Spleen (tissue), 11 donors: ENCODE measurements around the gene UPF2. TPM values are rescaled to one million over a fixed set of nuclear protein-coding genes. Genes with fewer than 3 reads are reported as not detected.
"Not testable (repeated sequence)": the region's sequence is repeated elsewhere in the genome, so short reads cannot be mapped to it uniquely, and the experiment has no call there.

ENCODE experiments used
- DNase-seq: peaks from one replicate; pipeline ENCODE4 v3.0.0-alpha.2; 2020
- H3K27ac ChIP-seq, 8 donors: fragments of 200-600 bp; sonication (generic) in 7 of 8; 1 replicate in 4 of 8; 2 replicates in 4 of 8; pipeline versions ENCODE4 v1.5.0 to v1.8.0; 2016 to 2021; ENCODE audit warnings: inconsistent platforms in 4 of 8, mild to moderate bottlenecking in 4 of 8, moderate library complexity in 1 of 8
- H3K27me3 ChIP-seq, 7 donors: fragments of 200-600 bp; sonication (generic) in 6 of 7; replicated peaks in 1 of 7; 1 replicate in 4 of 7; 2 replicates in 3 of 7; pipeline versions ENCODE4 v1.5.0 to v1.8.0; 2016 to 2021; ENCODE audit warnings: inconsistent platforms in 3 of 7, mild to moderate bottlenecking in 1 of 7
- H3K36me3 ChIP-seq, 6 donors: fragments of 200-600 bp; sonication (generic) in 5 of 6; 1 replicate in 4 of 6; 2 replicates in 2 of 6; pipeline versions ENCODE4 v1.5.0 to v1.8.0; 2016 to 2021; ENCODE audit warnings: inconsistent platforms in 2 of 6
- H3K4me1 ChIP-seq, 6 donors: fragments of 200-600 bp; sonication (generic) in 5 of 6; 1 replicate in 3 of 6; 2 replicates in 3 of 6; pipeline versions ENCODE4 v1.5.0 to v1.8.0; 2016 to 2021; ENCODE audit warnings: inconsistent platforms in 3 of 6
- H3K4me3 ChIP-seq, 8 donors: fragments of 200-600 bp; sonication (generic) in 7 of 8; 1 replicate in 4 of 8; 2 replicates in 4 of 8; pipeline versions ENCODE4 v1.5.0 to v1.8.0; 2016 to 2021; ENCODE audit warnings: inconsistent platforms in 4 of 8, mild to moderate bottlenecking in 4 of 8, moderate library complexity in 2 of 8
- H3K9me3 ChIP-seq, 8 donors: fragments of 200-600 bp; sonication (generic) in 7 of 8; 1 replicate in 4 of 8; 2 replicates in 4 of 8; pipeline versions ENCODE4 v1.5.0 to v1.8.0; 2016 to 2021; ENCODE audit warnings: inconsistent platforms in 4 of 8
- CTCF ChIP-seq, 11 experiments: fragments of 200-600 bp in 7 of 11; fragments of 450-650 bp in 4 of 11; sonication (generic) in 4 of 11; IDR thresholded peaks in 8 of 11; conservative IDR thresholded peaks in 3 of 11; 1 replicate in 7 of 11; 2 replicates in 4 of 11; pipeline versions ENCODE4 v1.4.0 to v1.8.0; 2016 to 2021; ENCODE audit warnings: antibody characterized with exemption in 11 of 11, inconsistent platforms in 4 of 11, mild to moderate bottlenecking in 1 of 11
- POLR2A ChIP-seq, 3 donors: fragments of 450-650 bp; IDR thresholded peaks; one replicate each; pipeline ENCODE4 v1.5.1; 2017; ENCODE audit warnings: antibody characterized with exemption in 3 of 3, mild to moderate bottlenecking in 1 of 3
- POLR2AphosphoS5 ChIP-seq, 3 donors: sonication (generic); formaldehyde crosslinking; IDR thresholded peaks; one replicate each; pipeline ENCODE4 v1.5.1; 2017; ENCODE audit warnings: antibody characterized with exemption in 3 of 3
- WGBS, 5 donors: extraction: QIAGEN DNeasy Blood & Tissue Kit in 3 of 5; methylation state at CpG; one replicate each; pipeline versions ENCODE4 v1.1.5 to v1.1.7; 2013 to 2018; 5-methylcytosine and 5-hydroxymethylcytosine counted together
- intact Hi-C: fragments of 100-400 bp; cut with DNase I; formaldehyde crosslinking; loops from one replicate; pipeline ENCODE4 v1.15.0; 2023; ENCODE audit warnings: low total_unique reads
- polyA plus RNA-seq, 3 donors: library from polyadenylated mRNA; stranded (reverse); fragments of 200-250 nt; gene quantifications; one replicate each; pipeline ENCODE4 v1.2.1, GENCODE V29; 2013
- total RNA-seq, 7 donors: library from RNA; depleted of rRNA in 3 of 7; stranded (reverse); fragments of >200 nt in 3 of 7; fragmentation: NEBNext Ultra II Directional in 4 of 7; extraction: Animal tissue kit (Norgen Biotek cat#: 25700) in 4 of 7; gene quantifications; one replicate each; pipeline versions ENCODE4 v1.1.0 to v1.2.1, GENCODE V29; 2016 to 2021
- donor health status: healthy with polysubstance abuse.
- donor health status: DM: no; HTN: no; CAD: no; lungs with moderate emphysema.
- donor health status: DM: no; HTN: no; CAD: no.
- donor health status: Bipolar disorder and iron deficiency.
- donor health status: healthy.
- donor health status: DM: no; HTN: no; CAD: no.
- donor health status: DM: yes; HTN: yes; CAD: no.

Gene UPF2
- total and polyA plus RNA-seq, 10 donors: 11.5 to 34.9 (median 27.4) TPM

- Histone ChIP-seq H3K36me3 (peaks cover 0 to 86% (median 32%) of the 10 kb centered on the region in 6 donors), H3K4me3 (no peak overlapping the region), H3K27me3 (no peaks in the 10 kb centered on the region), H3K4me1 (peaks cover 0 to 43% (median 18%) of the 10 kb centered on the region in 6 donors), H3K9me3 (no peaks in the 10 kb centered on the region), H3K27ac (no peak overlapping the region)
- DNase-seq: no peak
- no peak for TF ChIP-seq POLR2A (IDR thresholded peaks at IDR 0.05)
- TF ChIP-seq CTCF (IDR thresholded peaks at IDR 0.05 in 8 of 11, conservative IDR thresholded peaks at IDR 0.05 in 3 of 11): no peak
- no peak for TF ChIP-seq POLR2AphosphoS5 (IDR thresholded peaks at IDR 0.05)
- intact Hi-C loops: no loop called here
- 76 to 93% (median 91%) methylated on average over 6 of the region's 6 CpGs for WGBS, 5 donors
Measured at GRCh38 chr10:12081879-12082557, 39.4 kb upstream of the UPF2 start.

GRCh38 chr10:12081470-12081869 lies 38.9 kb upstream of the UPF2 start:
- Histone ChIP-seq H3K36me3 (peaks cover 0 to 80% (median 27%) of the 10 kb centered on the region in 6 donors), H3K27me3 (no peaks in the 10 kb centered on the region), H3K9me3 (no peaks in the 10 kb centered on the region), H3K27ac (no peak overlapping the region), H3K4me1 (peaks cover 0 to 45% (median 19%) of the 10 kb centered on the region in 6 donors), H3K4me3 (no peak overlapping the region)
- intact Hi-C loops: no loop called here
- WGBS, 5 donors: 84 to 98% (median 94%) methylated on average over 7 to 8 of the region's 8 CpGs
- TF ChIP-seq POLR2A (IDR thresholded peaks at IDR 0.05) (no peak), POLR2AphosphoS5 (IDR thresholded peaks at IDR 0.05) (no peak), CTCF (IDR thresholded peaks at IDR 0.05 in 8 of 11, conservative IDR thresholded peaks at IDR 0.05 in 3 of 11) (no peak)
- no peak for DNase-seq

GRCh38 chr10:12077580-12078180 lies 35.1 kb upstream of the UPF2 start:
- peaks cover 0 to 62% (median 21%) of the 10 kb centered on the region in 6 donors for H3K4me1 ChIP-seq
- intact Hi-C loops: no loop called here
- TF ChIP-seq POLR2AphosphoS5 (IDR thresholded peaks at IDR 0.05) (peak in 1 of 3 donors; percentile 40), POLR2A (IDR thresholded peaks at IDR 0.05) (no peak)
- H3K4me3 ChIP-seq: no peak overlapping the region
- 55 to 69% (median 64%) methylated on average over 9 of the region's 9 CpGs for whole genome bisulfite sequencing, 5 donors
- no peaks in the 10 kb centered on the region for H3K27me3 ChIP-seq
- H3K36me3 ChIP-seq: peaks cover 0 to 53% (median 6%) of the 10 kb centered on the region in 6 donors
- no peak for DNase-seq
- no peaks in the 10 kb centered on the region for H3K9me3 ChIP-seq
- peak overlapping the region in 7 of 8 donors; percentile 16 to 82 (median 64) for H3K27ac ChIP-seq

- DNase-seq: no peak
- 86 to 93% (median 91%) methylated on average over 4 of the region's 4 CpGs for WGBS, 5 donors
- intact Hi-C loops: no loop called here
- H3K9me3 ChIP-seq: no peaks in the 10 kb centered on the region
- H3K27ac ChIP-seq: peak overlapping the region in 3 of 8 donors; percentile 22 to 84 (median 36)
- H3K27me3 ChIP-seq: no peaks in the 10 kb centered on the region
- H3K36me3 ChIP-seq: peaks cover 0 to 26% (median 0%) of the 10 kb centered on the region in 6 donors
- no peak overlapping the region for H3K4me3 ChIP-seq
- H3K4me1 ChIP-seq: peaks cover 11 to 89% (median 38%) of the 10 kb centered on the region in 6 donors
- TF ChIP-seq CTCF (IDR thresholded peaks at IDR 0.05 in 8 of 11, conservative IDR thresholded peaks at IDR 0.05 in 3 of 11): no peak
- no peak for TF ChIP-seq POLR2AphosphoS5 (IDR thresholded peaks at IDR 0.05)
- TF ChIP-seq POLR2A (IDR thresholded peaks at IDR 0.05): no peak
Measured at GRCh38 chr10:12073526-12073925, 30.9 kb upstream of the UPF2 start.

GRCh38 chr10:12071441-12071840 lies 28.8 kb upstream of the UPF2 start:
- Histone ChIP-seq H3K4me1 (peaks cover 11 to 80% (median 29%) of the 10 kb centered on the region in 6 donors), H3K36me3 (peaks cover 0 to 11% (median 0%) of the 10 kb centered on the region in 6 donors)
- H3K27me3 ChIP-seq, H3K9me3 ChIP-seq, H3K4me3 ChIP-seq, H3K27ac ChIP-seq, intact Hi-C loops, DNase-seq: not testable (repeated sequence)
- 94 to 98% (median 95%) methylated on average over 15 of the region's 15 CpGs for WGBS, 5 donors
